Esophagus muscularis mucosa (tissue), 2 donors: Measurements from ENCODE around the gene SHLD1.

Experiments
- EP300 ChIP-seq: sonication (generic); formaldehyde crosslinking; IDR thresholded peaks from one replicate; pipeline ENCODE4 v1.6.1; 2017; ENCODE audit warnings: antibody characterized with exemption
- POLR2A ChIP-seq: fragments of 450-650 bp; IDR thresholded peaks from one replicate; pipeline ENCODE4 v1.6.1; 2017; ENCODE audit warnings: antibody characterized with exemption, moderate library complexity, mild to moderate bottlenecking, low read depth

DNA sequence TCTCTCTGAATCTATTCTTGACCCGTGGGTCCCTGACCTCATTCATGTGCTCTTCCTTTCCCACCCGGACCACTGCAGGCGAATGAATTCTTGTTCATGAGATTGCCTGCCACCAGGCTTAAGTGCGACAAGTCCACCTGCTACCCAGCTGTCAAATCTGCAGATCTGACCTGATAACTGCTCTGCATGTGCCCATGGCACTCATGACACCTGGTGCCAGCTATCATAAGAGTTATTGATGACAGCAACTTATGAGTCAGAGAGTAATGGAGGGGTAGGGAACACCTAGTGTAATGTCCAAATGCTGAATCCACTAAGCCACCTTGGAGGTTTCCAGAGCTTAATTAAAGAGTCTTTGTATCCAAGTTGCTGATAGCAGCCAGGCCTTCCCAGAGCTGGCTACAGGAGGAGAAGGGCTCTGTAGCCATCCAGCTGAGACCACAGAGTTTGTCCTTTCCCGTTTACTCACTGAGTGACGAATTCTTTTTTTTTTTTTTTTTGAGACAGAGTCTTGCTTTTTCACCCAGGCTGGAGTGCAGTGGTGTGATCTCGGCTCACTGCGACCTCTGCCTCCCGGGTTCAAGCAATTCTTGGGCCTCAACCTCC lies 17.4 kb downstream of the SHLD1 start:
- no peak for TF ChIP-seq POLR2A
- TF ChIP-seq EP300, result no peak
